Type B pancreatic cell (in vitro differentiated cells): ENCODE data around the gene SORL1-AS1. TPM values are rescaled to one million over a fixed set of nuclear protein-coding genes. Genes with fewer than 3 reads are reported as not detected.

Source experiments
- DNase-seq: peaks from one replicate; pipeline ENCODE4 v3.0.0; 2021; ENCODE audit warnings: mixed read lengths; ENCODE audit not compliant: unreplicated experiment; ENCODE audit errors: extremely low spot score
- H3K27ac Mint-ChIP-seq: 2 replicates; pipeline ENCODE4 v1.8.0; 2021; ENCODE audit warnings: mild to moderate bottlenecking, mixed read lengths
- H3K27me3 Mint-ChIP-seq: 2 replicates; pipeline ENCODE4 v1.8.0; 2021; ENCODE audit warnings: mixed read lengths
- H3K36me3 Mint-ChIP-seq: 2 replicates; pipeline ENCODE4 v1.8.0; 2021; ENCODE audit warnings: mixed read lengths
- H3K4me1 Mint-ChIP-seq: one replicate; pipeline ENCODE4 v1.8.0; 2021; ENCODE audit warnings: mixed read lengths; ENCODE audit not compliant: unreplicated experiment
- H3K4me3 Mint-ChIP-seq: 2 replicates; pipeline ENCODE4 v1.8.0; 2021; ENCODE audit warnings: mild to moderate bottlenecking, mixed read lengths
- H3K9me3 Mint-ChIP-seq: 2 replicates; pipeline ENCODE4 v1.8.0; 2021; ENCODE audit warnings: mixed read lengths
- CTCF ChIP-seq: fragments of 200-600 bp; sonication (generic); conservative IDR thresholded peaks from 2 replicates; pipeline ENCODE4 v1.5.0; 2021; ENCODE audit warnings: antibody characterized with exemption, mild to moderate bottlenecking
- total RNA-seq: library from RNA; stranded (reverse); gene quantifications from 2 replicates; pipeline ENCODE4 v1.2.1, GENCODE V29; 2021; ENCODE audit warnings: low replicate concordance

SORL1-AS1 gene

GRCh38 chr11:121393855-121394254, 58.9 kb downstream of the SORL1-AS1 start:
- Mint-ChIP-seq H3K27me3 (peaks cover 3% of the 10 kb centered on the region), H3K4me3 (no peak overlapping the region), H3K4me1 (peaks cover 11% of the 10 kb centered on the region), H3K27ac (no peak overlapping the region), H3K9me3 (peaks cover 6% of the 10 kb centered on the region), H3K36me3 (no peaks in the 10 kb centered on the region)
- no peak for TF ChIP-seq CTCF
- DNase-seq, result no peak

GRCh38 chr11:121391914-121392313, 60.9 kb downstream of the SORL1-AS1 start:
- Mint-ChIP-seq H3K4me3 (no peak overlapping the region), H3K27me3 (peaks cover 3% of the 10 kb centered on the region), H3K27ac (no peak overlapping the region), H3K36me3 (no peaks in the 10 kb centered on the region), H3K4me1 (peaks cover 11% of the 10 kb centered on the region), H3K9me3 (peaks cover 10% of the 10 kb centered on the region)
- TF ChIP-seq CTCF, result no peak
- DNase-seq, result no peak

GRCh38 chr11:121389651-121390050, 63.1 kb downstream of the SORL1-AS1 start:
- H3K4me1 Mint-ChIP-seq, result peaks cover 11% of the 10 kb centered on the region
- H3K4me3 Mint-ChIP-seq, result peak overlapping the region; percentile 64
- no peaks in the 10 kb centered on the region for H3K36me3 Mint-ChIP-seq
- TF ChIP-seq CTCF, result no peak
- H3K9me3 Mint-ChIP-seq, result peaks cover 10% of the 10 kb centered on the region
- DNase-seq, result no peak
- peaks cover 3% of the 10 kb centered on the region for H3K27me3 Mint-ChIP-seq
- H3K27ac Mint-ChIP-seq, result peak overlapping the region; percentile 11

Other genes starting within 250 kb of the SORL1-AS1 start
- 43.9 and 48.0 TPM in 2 replicates for gene SC5D, start 160.2 kb downstream of the SORL1-AS1 start, total RNA-seq
- gene SORL1, start 653 bp downstream of the SORL1-AS1 start, total RNA-seq, result 39.0 and 62.6 TPM in 2 replicates